ENCODE measurements around the gene RRP8. TPM values are rescaled to one million over a fixed set of nuclear protein-coding genes. Genes with fewer than 3 reads are reported as not detected.
A peak's percentile ranks its signal among the peaks of the same experiment; 100 is the strongest.

RRP8 gene
- total and polyA plus RNA-seq, 2 of the 8 experiments (the other 6 are each of a cell fraction or from before 2014, with no cell fraction given) = 4.2 to 14.9 TPM

DNA sequence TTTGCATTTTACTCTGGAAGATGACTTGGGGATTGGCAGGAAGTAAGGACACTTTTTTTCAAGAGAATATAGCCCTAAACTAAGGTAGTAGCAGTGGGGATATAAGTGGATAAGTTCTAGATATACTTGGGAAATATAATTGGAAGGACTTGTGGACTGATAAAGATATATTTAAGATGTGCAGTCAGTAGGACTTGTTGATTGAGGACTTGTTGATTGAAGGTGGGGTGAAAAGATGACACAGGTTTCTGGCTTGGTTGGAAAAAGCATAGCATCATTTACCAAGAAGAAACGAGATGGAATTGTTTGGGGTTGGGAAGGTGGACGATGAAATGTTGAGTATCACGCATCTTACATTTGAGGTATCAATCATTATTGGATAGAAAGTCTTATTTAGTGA, 10.1 kb upstream of the RRP8 start:
- no peaks in the 10 kb centered on the region; the same call in none of the 2 replicates for H3K79me1 ChIP-seq (ENCODE audit: low read depth, low read length)
- H3K79me2 ChIP-seq (ENCODE audit: control insufficient read depth in 1 of 2, insufficient read depth in 2 of 2, low read length in 2 of 2) = peaks cover 0 to 13% of the 10 kb centered on the region in 2 experiments; a peak in 2 of 4 replicates
- POLR2A ChIA-PET (ENCODE audit: partially characterized antibody) = interaction anchor here (1.9 to 2.3 kb wide), 3 partner anchors 9 to 84 kb away, joined by 5 to 9 read pairs (median 6); no protein-coding TSS in a partner anchor
- H4K20me1 ChIP-seq (replicated peaks in 1 of 2; ENCODE audit: control insufficient read depth in 1 of 2, insufficient read depth in 2 of 2, low read length in 2 of 2) = no peaks in the 10 kb centered on the region
- CTCF ChIA-PET (ENCODE audit: partially characterized antibody) = interaction anchor here (0.9 to 3.4 kb wide), 16 partner anchors 8 to 235 kb away, joined by 3 to 23 read pairs (median 6); partner anchors contain the start of genes ILK and RRP8
- no peak for TF ChIP-seq MAFK (IDR thresholded peaks at IDR 0.05; ENCODE audit: low read depth, low read length)
- TF ChIP-seq, protein P1, sequence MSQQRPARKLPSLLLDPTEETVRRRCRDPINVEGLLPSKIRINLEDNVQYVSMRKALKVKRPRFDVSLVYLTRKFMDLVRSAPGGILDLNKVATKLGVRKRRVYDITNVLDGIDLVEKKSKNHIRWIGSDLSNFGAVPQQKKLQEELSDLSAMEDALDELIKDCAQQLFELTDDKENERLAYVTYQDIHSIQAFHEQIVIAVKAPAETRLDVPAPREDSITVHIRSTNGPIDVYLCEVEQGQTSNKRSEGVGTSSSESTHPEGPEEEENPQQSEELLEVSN (IDR thresholded peaks at IDR 0.05) = no peak
- no peak for TF ChIP-seq HDAC2 (IDR thresholded peaks at IDR 0.05; ENCODE audit: borderline replicate concordance in 1 of 2, low read depth in 2 of 2, low read length in 2 of 2)
- TF ChIP-seq NANOG (IDR thresholded peaks at IDR 0.05; ENCODE audit: insufficient read depth, low read depth, low read length, poor library complexity, severe bottlenecking) = no peak
- TF ChIP-seq EGR1 (IDR thresholded peaks at IDR 0.05; ENCODE audit: borderline replicate concordance, low read depth, low read length) = no peak
- TF ChIP-seq TAF7 (optimal IDR thresholded peaks at IDR 0.05; ENCODE audit: borderline replicate concordance, low read depth, low read length) = no peak
- TF ChIP-seq SP4 (IDR thresholded peaks at IDR 0.05; ENCODE audit: low read length) = no peak
- TF ChIP-seq CBX8 (IDR thresholded peaks at IDR 0.05; ENCODE audit: borderline replicate concordance, low read depth, low read length) = no peak
- TF ChIP-seq EZH2 (IDR thresholded peaks at IDR 0.05; ENCODE audit: low read depth, low read length, severe bottlenecking) = no peak
- no peak for TF ChIP-seq TBP (IDR thresholded peaks at IDR 0.05; ENCODE audit: low read depth, low read length)
- no peak overlapping the region for H3K18ac ChIP-seq (ENCODE audit: extremely low read depth, low read length)
- H3K23ac ChIP-seq (ENCODE audit: insufficient read length) = no peak overlapping the region
- peak overlapping the region in 1 of 4 experiments; percentile 77; a peak in 1 of 8 replicates for H3K4me3 ChIP-seq (ENCODE audit: extremely low read depth in 1 of 4, insufficient read depth in 2 of 4, low read depth in 3 of 4, low read length in 4 of 4)
- no peak overlapping the region for H2BK20ac ChIP-seq (ENCODE audit: low read length)
- peak overlapping the region; percentile 94 to 98; a peak in 3 of 4 replicates for H3K4me2 ChIP-seq (ENCODE audit: insufficient read depth in 1 of 2, low read depth in 2 of 2, low read length in 2 of 2)
- peaks cover 1 to 10% (median 6%) of the 10 kb centered on the region in 4 experiments; a peak in 6 of 7 replicates for H3K4me1 ChIP-seq (replicated peaks in 1 of 4; ENCODE audit: control insufficient read depth in 3 of 4, insufficient read depth in 4 of 4, low read length in 3 of 4)
- WGBS, 2 experiments (ENCODE audit: extremely low coverage in 1 of 2, insufficient coverage in 1 of 2, insufficient read length in 1 of 2, insufficient replicate concordance in 2 of 2, low coverage in 1 of 2, low lambda C conversion rate in 2 of 2, missing lambda C conversion rate in 1 of 2) = 82 to 100% methylated on average over 1 to 3 of the region's 3 CpGs
- no peak overlapping the region for H4K91ac ChIP-seq (replicated peaks; ENCODE audit: insufficient read length, low read length)
- H4K5ac ChIP-seq (ENCODE audit: insufficient read length, low read depth, low read length) = no peak overlapping the region
- no peak overlapping the region for H3K14ac ChIP-seq (ENCODE audit: insufficient read length)
- no peak overlapping the region for H2BK12ac ChIP-seq (ENCODE audit: low read depth, low read length)
- peaks cover 15 to 31% (median 26%) of the 10 kb centered on the region in 4 experiments for H3K36me3 ChIP-seq (ENCODE audit: control insufficient read depth in 2 of 4, insufficient read depth in 4 of 4, low read length in 3 of 4)
- no peak overlapping the region for H4K8ac ChIP-seq (ENCODE audit: extremely low read depth, insufficient read depth, low read length)
- no peak overlapping the region for H2AK5ac ChIP-seq (ENCODE audit: low read depth, low read length)
- no peaks in the 10 kb centered on the region for H3K27me3 ChIP-seq (replicated peaks in 1 of 4; ENCODE audit: control insufficient read depth in 3 of 4, extremely low read depth in 1 of 4, insufficient read depth in 3 of 4, low read length in 3 of 4)
- FAIRE-seq = no peak
- no peak overlapping the region for H3K4ac ChIP-seq (replicated peaks; ENCODE audit: insufficient read length, low read depth, low read length)
- H3K9me3 ChIP-seq (ENCODE audit: insufficient read depth in 2 of 2, low read depth in 1 of 2, low read length in 1 of 2) = no peaks in the 10 kb centered on the region
- H3K27ac ChIP-seq (ENCODE audit: low read depth, low read length) = no peak overlapping the region
- DNase-seq (ENCODE audit: low read depth in 1 of 2, low spot score in 2 of 2) = no peak
- no peak overlapping the region for H2BK5ac ChIP-seq (ENCODE audit: low read depth, low read length)
- no peak overlapping the region for H3K56ac ChIP-seq (replicated peaks; ENCODE audit: insufficient read length, low read depth, low read length)
- no peak overlapping the region for H2AFZ ChIP-seq (ENCODE audit: low read length)
- no peak overlapping the region for H2BK120ac ChIP-seq (replicated peaks; ENCODE audit: low read depth, low read length)
- no peak overlapping the region for H3K9ac ChIP-seq (replicated peaks in 1 of 4; ENCODE audit: extremely low read depth in 1 of 4, low read depth in 3 of 4, low read length in 3 of 4)
- no peak overlapping the region for H2BK15ac ChIP-seq (ENCODE audit: low read length)
- peaks cover 11% of the 10 kb centered on the region for H3K23me2 ChIP-seq (ENCODE audit: low read depth, low read length)
